ENCODE results near the gene CYTH4.
"Not testable (repeated sequence)": the region's sequence is repeated elsewhere in the genome, so short reads cannot be mapped to it uniquely, and the experiment has no call there.

The CYTH4 gene

DNA sequence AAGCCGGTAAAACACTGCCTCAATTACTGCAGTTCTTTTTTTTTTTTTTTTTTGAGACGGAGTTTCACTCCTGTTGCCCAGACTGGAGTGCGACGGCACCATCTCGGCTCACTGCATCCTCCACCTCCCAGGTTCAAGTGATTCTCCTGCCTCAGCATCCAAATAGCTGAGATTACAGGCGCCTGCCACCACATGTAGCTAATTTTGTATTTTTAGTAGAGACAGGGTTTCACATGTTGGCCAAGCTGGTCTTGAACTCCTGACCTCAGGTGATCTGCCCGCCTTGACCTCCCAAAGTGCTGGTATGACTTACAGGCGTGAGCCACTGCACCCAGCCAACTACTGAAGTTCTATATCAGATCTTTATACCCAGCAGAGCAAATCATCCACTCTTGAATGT lies 30.5 kb upstream of the CYTH4 start:
- DNase-seq, result not testable (repeated sequence)

DNA sequence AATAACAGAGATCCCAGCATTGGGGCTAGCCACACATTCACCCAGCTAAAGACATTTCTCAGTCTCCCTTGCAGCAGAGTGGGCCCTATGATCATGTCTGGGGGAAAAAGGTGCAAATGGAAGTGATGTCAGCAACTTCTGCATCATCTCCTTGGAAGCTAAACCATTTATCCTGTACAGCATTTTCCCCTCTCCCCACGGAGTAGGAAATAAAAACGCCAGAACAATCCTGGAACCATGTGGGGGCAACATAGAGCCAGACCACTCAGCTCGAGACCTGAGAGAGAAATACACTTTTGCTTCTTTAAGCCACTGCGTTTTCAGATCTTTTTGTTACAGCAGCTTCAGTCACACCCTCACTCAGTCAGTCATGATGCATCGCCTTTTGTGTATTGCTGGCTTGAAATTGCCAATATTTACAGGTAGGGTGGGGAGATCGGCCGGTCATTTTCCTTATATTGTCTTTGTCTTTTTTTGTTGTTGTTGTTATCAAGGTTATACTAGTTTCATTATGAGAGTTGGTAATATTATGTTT lies 29.1 kb upstream of the CYTH4 start:
- no peak for DNase-seq

GRCh38 chr22:37254209-37254866 lies 28.0 kb upstream of the CYTH4 start:
- DNase-seq, result no peak

- no peak for DNase-seq
Measured at GRCh38 chr22:37254867-37255233, 27.5 kb upstream of the CYTH4 start.

- no peak for DNase-seq
Measured at GRCh38 chr22:37255558-37256006, 26.7 kb upstream of the CYTH4 start.

GRCh38 chr22:37256075-37256726 lies 26.1 kb upstream of the CYTH4 start:
- DNase-seq, result no peak

- no peak for DNase-seq
Measured at GRCh38 chr22:37258005-37258752, 24.1 kb upstream of the CYTH4 start.

DNA sequence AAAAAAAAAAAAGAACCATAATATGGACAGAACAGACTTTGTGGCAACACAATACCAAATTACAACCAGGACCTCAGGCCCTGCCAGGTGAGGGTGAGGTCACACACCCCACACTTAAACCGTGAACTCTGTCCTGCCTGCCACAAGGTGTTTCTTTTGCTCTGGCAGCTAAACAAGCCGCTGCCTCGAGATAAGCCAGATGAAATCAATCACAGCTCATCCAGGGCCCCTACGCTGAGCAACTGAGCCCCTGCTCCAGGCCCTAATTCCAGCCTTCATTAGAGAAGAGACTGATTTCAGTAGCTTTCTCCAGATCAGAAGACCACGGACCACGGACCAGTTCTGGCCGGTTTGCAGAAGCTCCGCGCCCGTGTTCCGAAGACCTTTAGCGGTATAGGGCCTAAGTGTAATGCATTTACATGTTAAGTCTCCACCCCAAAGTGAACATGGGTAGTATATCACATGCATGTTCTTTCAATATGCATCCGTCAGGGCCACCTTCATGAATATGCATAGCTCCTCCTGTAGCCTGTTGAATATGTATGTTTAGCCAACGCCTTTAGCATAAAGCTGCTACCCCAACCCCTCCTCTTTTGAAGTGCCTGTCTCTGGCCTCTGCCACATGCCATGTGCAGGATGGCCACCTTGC lies 23.4 kb upstream of the CYTH4 start:
- no peak for DNase-seq

GRCh38 chr22:37259540-37260029 lies 22.7 kb upstream of the CYTH4 start:
- DNase-seq, result no peak

GRCh38 chr22:37260155-37260795 lies 22.0 kb upstream of the CYTH4 start:
- no peak for DNase-seq

DNA sequence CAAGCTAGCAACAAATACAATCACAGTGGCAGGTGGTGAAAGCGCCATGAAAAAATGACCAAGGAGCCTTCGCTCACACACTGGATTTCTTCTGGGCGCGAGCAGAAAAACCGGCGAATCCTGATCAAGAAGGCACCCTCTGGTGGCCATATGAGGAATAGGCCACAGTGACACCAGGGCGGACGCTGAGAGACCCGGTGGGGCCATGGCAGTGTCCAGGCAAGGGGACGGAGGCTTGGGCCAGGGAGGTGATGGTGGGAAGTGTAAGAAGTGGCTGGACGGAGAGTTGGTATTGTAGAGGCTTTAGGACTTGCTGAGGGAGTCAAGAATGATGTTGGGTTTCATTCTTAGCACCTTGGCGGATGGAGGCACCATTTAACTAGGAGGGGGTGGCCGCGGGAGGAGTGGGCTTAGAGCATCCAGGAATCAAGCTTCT lies 21.4 kb upstream of the CYTH4 start:
- peak in 1 of 2 experiments; percentile 36 for DNase-seq

- no peak for DNase-seq
Measured at GRCh38 chr22:37262346-37262745, 20.0 kb upstream of the CYTH4 start.

- DNase-seq, result no peak
Measured at GRCh38 chr22:37263966-37264887, 18.1 kb upstream of the CYTH4 start.

DNA sequence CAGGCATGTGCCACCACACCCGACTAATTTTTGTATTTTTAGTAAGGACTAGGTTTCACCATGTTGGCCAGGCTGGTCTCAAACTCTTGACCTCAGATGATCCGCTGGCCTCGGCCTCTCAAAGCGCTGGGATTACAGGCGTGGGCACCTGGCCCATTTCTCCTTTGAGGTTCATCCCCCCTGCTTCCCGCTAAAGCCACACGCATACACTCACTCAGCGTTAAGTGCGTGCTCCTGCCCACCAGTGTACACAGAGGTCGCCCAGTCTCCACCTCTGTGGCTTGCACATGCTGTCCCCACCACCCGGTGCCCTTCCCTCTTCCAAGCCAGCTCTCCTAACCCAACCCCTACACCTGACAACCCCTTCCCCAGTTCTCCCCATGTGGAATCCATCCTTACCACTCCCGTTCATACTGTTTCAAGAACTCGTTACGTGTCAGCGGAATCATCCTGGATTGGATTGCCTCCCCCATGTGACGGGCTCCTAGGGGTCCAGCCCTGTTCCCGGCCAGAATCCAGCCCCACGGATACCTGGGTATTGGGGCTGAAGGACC lies 15.7 kb upstream of the CYTH4 start:
- no peak for DNase-seq

DNA sequence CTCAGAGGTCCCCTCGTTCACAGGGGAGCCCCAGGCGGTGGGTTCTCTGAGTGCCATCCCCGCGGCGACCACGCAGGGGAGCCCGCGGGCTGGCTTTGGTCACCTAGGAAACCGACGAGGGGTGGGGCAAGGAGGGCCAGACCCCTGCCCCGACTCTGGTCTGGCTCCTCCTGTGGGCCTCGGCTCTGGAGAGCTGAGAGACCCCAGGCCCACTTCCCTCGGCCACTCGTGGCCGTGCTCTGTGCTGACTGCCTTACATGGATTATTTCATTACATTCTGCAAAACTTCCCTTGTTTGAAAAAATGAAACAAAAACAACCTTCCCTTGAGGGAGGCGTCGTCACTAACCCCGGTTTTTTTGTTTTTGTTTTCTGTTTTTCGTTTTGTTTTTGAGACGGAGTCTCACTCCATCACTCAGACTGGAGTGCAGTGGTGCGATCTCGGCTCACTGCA lies 15.1 kb upstream of the CYTH4 start:
- peak in 1 of 2 experiments; percentile 10 for DNase-seq

GRCh38 chr22:37267661-37268413 lies 14.5 kb upstream of the CYTH4 start:
- DNase-seq, result no peak

DNA sequence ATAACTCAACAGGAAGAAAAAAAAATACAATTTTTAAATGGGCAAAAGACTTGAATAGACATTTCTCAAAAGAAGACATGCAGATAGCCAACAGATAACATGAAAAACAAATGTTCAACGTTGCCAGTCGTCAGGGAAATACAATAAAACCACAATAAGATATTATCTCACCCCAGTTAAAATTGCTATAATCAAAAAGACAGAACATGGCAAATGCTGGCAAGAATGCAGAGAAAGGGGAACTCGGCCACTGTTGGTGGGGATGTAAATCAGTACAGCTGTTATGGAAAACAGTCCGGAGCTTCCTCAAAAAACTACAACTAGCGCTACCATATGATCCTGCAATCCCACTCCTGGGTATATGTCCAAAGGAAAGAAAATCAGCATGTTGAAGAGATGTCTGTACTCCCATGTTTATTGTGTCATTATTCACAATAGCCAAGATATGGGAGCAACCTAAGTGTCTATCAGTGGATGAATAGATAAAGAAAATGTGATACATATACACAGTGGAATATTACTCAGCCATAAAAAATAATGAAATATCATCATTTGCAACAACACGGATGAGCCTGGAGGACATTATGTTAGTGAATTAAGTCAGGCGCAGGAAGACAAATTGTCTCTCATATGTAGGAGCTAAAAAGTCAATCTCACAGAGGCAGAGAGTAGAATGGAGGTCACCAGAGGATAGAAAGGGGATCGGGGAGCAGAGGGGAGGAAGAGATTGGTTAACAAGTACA lies 12.2 kb upstream of the CYTH4 start:
- DNase-seq, result no peak

DNA sequence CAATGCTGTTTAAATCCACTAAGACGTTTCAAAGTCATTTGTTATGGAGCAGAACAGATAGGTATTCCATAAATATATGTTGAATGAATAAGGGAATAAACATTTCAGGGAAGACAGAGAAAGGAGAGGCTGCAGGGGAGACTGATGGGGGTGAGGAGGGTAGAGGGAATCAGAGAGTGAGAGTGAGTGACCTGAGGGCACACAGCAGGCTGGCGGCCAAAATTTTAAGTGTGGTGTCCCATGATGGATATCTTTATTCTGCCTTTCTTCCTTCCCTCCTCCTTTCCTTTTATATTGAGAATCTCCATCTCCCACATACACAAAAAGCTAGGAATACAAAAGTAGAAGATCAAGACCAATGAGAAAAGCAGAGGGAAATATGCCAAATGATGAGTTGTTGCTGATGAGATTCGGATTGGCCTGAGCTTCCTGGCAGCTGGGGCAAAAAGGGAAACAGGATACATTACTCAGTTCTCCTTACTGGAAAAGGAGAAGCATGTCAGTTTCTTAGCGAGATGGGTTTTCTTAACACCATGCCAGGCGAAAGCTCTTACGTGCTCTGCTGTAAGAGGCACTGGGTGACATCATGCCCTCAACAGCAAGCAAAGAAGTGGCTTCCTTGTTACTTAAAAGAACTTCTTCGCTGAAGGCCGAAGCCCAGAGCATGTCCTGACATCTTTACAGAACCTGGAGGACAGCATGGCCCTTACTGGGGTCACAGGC lies 11.2 kb upstream of the CYTH4 start:
- no peak for DNase-seq
